Lower leg skin (tissue), 4 donors: ENCODE results near the gene GRK3. TPM values are rescaled to one million over a fixed set of nuclear protein-coding genes. Genes with fewer than 3 reads are reported as not detected.
A peak's percentile ranks its signal among the peaks of the same experiment; 100 is the strongest.
"Not testable (repeated sequence)": the region's sequence is repeated elsewhere in the genome, so short reads cannot be mapped to it uniquely, and the experiment has no call there.

Experiments
- DNase-seq, 2 donors: peaks; one replicate each; pipeline ENCODE4 v3.0.0-alpha.2; 2019; ENCODE audit warnings: low spot score in 2 of 2
- H3K4me3 ChIP-seq: fragments of 200-600 bp; sonication (generic); 2 replicates; pipeline ENCODE4 v1.5.1; 2017; ENCODE audit warnings: mild to moderate bottlenecking, low read depth; ENCODE audit not compliant: poor library complexity, severe bottlenecking
- POLR2A ChIP-seq, 2 donors: fragments of 450-650 bp; IDR thresholded peaks; one replicate each; pipeline ENCODE4 v1.6.1; 2016 to 2017; ENCODE audit warnings: antibody characterized with exemption in 2 of 2, mild to moderate bottlenecking in 1 of 2, moderate library complexity in 1 of 2
- WGBS, 2 donors: methylation state at CpG; one replicate each; pipeline ENCODE4 v1.1.5; 2018; 5-methylcytosine and 5-hydroxymethylcytosine counted together
- intact Hi-C: fragments of 100-400 bp; cut with DNase I; formaldehyde crosslinking; loops from one replicate; pipeline ENCODE4 v1.15.0; 2023; ENCODE audit warnings: low total_unique reads
- total RNA-seq, 4 donors: library from RNA; depleted of rRNA; stranded (reverse); fragments of >200 nt; gene quantifications; one replicate each; pipeline ENCODE4 v1.1.0, GENCODE V29; 2016
- TF ChIP-seq, protein P1 (sequence below), 3 donors: fragments of 450-650 bp; IDR thresholded peaks; one replicate each; pipeline ENCODE4 v1.5.1; 2016; ENCODE audit warnings: antibody characterized with exemption in 3 of 3, mild to moderate bottlenecking in 3 of 3, moderate library complexity in 2 of 3

GRK3 gene
- total RNA-seq, 4 donors from 2014 or later: 4.2 to 6.9 (median 5.8) TPM

DNA sequence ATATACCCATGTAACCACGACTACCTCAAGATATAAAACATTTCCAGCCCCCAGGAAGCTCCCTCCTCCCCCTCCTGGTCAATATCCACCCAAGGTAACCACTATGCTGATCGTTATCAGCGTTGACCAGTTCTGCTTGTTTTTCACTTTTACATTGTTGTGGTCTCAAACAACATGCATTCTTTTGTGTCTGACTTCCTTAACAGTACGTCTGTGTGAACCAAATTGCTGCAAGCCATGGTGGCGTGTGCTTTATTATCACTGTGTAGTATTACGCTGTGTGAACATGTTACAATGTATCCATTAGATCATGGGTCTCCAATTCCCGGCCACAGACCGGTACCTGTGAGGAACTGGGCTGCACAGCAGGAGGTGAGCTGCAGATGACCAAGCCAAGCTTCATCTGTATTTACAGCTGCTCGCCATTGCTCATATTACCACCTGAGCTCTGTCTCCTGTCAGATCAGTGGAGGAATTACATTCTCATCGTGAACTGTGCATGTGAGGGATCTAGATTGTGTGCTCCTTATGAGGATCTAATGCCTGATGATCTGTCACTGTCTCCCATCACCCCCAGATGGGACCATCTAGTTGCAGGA lies 15.5 kb upstream of the GRK3 start:
- 83 to 88% methylated on average over 10 of the region's 10 CpGs for WGBS, 2 donors

DNA sequence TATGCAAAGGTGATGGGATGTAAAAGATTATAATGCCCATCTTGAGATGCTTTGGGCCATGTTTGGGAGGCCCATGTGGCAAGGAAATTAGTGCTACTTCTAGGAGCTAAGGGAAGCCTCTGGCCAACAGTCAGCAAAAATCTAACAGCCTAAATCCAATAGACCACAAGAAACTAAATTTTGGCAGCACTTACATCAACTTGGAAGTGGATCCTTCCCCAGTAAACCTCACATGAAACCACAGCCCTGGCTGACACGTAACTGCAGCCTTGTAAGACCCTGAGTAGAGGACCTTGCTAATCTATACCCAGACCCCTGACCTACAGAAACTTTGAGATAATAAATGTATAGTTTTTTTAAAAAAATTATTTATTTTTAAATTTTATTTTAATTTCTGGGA lies 13.1 kb upstream of the GRK3 start:
- DNase-seq: no peak
- no peak overlapping the region for H3K4me3 ChIP-seq
- TF ChIP-seq, protein P1, sequence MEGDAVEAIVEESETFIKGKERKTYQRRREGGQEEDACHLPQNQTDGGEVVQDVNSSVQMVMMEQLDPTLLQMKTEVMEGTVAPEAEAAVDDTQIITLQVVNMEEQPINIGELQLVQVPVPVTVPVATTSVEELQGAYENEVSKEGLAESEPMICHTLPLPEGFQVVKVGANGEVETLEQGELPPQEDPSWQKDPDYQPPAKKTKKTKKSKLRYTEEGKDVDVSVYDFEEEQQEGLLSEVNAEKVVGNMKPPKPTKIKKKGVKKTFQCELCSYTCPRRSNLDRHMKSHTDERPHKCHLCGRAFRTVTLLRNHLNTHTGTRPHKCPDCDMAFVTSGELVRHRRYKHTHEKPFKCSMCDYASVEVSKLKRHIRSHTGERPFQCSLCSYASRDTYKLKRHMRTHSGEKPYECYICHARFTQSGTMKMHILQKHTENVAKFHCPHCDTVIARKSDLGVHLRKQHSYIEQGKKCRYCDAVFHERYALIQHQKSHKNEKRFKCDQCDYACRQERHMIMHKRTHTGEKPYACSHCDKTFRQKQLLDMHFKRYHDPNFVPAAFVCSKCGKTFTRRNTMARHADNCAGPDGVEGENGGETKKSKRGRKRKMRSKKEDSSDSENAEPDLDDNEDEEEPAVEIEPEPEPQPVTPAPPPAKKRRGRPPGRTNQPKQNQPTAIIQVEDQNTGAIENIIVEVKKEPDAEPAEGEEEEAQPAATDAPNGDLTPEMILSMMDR (IDR thresholded peaks at IDR 0.05): no peak
- no peak for TF ChIP-seq POLR2A (IDR thresholded peaks at IDR 0.05)
- intact Hi-C loops: loop anchor here (10.0 kb wide), 1 partner anchor 477 kb away; no protein-coding TSS in a partner anchor
- 63 to 75% methylated on average over 1 of the region's 1 CpG for WGBS, 2 donors

More for the DNA sequence above, 15.5 kb upstream of the GRK3 start:
- DNase-seq: no peak
- H3K4me3 ChIP-seq: no peak overlapping the region
- intact Hi-C loops: no loop called here
- TF ChIP-seq, protein P1 (IDR thresholded peaks at IDR 0.05): no peak
- TF ChIP-seq POLR2A (IDR thresholded peaks at IDR 0.05): no peak

DNA sequence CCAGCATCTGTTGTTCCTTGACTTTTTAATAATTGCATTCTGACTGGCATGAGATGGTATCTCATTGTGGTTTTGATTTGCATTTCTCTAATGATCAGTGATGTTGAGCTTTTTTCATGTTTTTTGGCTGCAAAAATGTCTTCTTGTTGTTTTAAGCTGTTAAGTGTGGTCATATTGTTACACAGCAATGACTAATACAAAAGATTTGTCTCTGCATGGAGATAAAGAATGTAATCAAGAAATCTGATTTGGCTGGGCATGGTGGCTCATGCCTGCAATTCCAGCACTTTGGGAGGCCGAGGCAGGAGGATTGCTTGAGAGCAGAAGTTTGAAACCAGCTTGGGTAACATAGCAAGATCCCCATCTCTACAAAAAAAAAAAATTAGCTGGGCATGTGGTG lies 12.1 kb upstream of the GRK3 start:
- not testable (repeated sequence) for DNase-seq, H3K4me3 ChIP-seq
- WGBS, 2 donors: 29 to 42% methylated on average over 1 of the region's 1 CpG
- intact Hi-C loops: loop anchor here (10.0 kb wide), 1 partner anchor 478 kb away; no protein-coding TSS in a partner anchor

DNA sequence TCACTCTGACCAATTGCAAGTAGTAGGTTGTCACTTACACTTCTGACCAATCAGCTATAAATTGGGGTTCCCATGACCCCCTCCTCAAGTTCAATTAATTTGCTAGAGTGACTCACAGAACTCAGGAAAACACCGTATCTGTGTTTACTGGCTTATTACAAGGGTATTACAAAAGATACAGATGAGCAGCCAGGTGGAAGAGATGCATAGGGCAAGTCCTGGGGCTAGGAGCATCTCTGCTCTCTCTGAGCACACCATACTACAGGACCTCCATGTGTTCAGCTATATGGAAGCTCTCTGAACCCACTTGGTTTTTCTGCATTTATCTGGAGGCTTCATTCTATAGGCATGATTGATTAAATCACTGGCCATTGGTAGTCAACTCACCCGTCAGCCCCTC lies 11.3 kb upstream of the GRK3 start:
- TF ChIP-seq, protein P1 (IDR thresholded peaks at IDR 0.05): no peak
- no peak for TF ChIP-seq POLR2A (IDR thresholded peaks at IDR 0.05)
- intact Hi-C loops: loop anchor here (10.0 kb wide), 1 partner anchor 478 kb away; no protein-coding TSS in a partner anchor
- no peak for DNase-seq
- no peak overlapping the region for H3K4me3 ChIP-seq
- WGBS, 2 donors: 76 to 87% methylated on average over 2 of the region's 2 CpGs

DNA sequence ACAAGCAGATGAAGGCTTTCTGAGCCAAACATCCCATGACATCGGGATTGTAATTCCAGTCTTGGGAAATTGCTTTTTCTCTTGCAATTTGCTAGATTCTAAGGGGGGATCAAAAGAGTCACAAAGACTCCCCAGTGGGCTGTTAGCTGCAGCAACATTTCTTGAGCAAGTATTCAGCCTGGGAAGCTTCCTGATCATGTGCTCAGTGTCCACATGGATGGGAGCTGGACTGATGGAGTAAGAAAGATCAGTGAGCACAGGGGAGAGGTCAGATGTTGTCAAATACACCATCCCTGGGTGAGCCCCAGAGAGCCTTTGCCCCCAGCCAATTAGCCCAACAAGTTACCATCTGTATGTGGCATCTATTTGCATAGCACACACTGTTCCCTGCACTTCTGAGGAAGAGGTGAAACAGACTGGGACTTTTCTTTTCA lies 10.2 kb upstream of the GRK3 start:
- WGBS, 2 donors: 41 to 52% methylated on average over 1 of the region's 1 CpG
- intact Hi-C loops: loop anchor here (10.0 kb wide), 1 partner anchor 479 kb away; no protein-coding TSS in a partner anchor
- TF ChIP-seq, protein P1 (IDR thresholded peaks at IDR 0.05): no peak
- no peak for TF ChIP-seq POLR2A (IDR thresholded peaks at IDR 0.05)
- DNase-seq: peak in 1 of 2 donors; percentile 25
- H3K4me3 ChIP-seq: no peak overlapping the region

DNA sequence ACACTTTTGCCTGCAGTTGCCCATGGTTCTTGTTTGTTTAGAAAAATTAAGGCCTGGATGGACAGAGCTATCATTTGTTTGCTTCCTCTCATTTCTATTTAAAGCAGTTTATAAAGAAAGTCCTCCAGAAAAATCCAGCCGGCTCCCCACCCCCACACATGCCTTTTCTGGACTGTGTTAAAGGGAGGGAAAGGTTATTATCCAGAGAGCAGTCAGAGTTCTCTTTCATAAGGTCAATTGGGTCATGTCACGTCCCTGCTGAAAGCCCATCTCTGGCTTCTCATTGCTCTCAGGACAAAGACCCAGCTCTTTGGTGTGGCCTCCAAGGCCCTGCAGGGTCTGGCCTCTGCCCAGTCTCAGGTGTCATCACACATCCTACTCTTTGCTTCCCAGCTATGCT lies 9.8 kb upstream of the GRK3 start:
- TF ChIP-seq POLR2A (IDR thresholded peaks at IDR 0.05): no peak
- TF ChIP-seq, protein P1 (IDR thresholded peaks at IDR 0.05): no peak
- no peak overlapping the region for H3K4me3 ChIP-seq
- DNase-seq: no peak
- intact Hi-C loops: loop anchor here (10.0 kb wide), 1 partner anchor 480 kb away; no protein-coding TSS in a partner anchor
- 63 to 72% methylated on average over 2 of the region's 2 CpGs for WGBS, 2 donors
